ENCODE measurements around the gene RHO.

RHO gene

DNA sequence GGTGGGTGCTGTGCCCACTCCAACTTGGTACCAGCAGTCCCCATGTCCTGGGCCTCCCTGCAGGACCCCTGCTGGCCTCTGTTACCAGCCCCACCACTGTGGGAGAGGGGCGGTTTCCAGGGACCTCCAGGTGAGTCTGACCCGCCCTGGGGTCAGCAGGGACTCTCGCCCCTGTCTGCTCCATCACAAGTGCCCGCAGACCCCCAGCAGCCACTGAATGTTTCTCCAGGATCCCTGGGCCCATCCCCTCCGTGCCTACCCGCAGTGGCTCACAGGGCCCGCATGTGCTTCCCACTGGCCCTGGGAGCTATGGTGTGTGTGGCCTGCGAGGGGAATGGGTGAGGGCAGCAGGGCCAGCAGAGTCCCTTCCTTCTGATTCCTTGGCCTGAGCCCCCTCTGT, 9.9 kb upstream of the RHO start:
- no peak for DNase-seq (ENCODE audit: extremely low read depth in 1 of 2, low read depth in 1 of 2)

DNA sequence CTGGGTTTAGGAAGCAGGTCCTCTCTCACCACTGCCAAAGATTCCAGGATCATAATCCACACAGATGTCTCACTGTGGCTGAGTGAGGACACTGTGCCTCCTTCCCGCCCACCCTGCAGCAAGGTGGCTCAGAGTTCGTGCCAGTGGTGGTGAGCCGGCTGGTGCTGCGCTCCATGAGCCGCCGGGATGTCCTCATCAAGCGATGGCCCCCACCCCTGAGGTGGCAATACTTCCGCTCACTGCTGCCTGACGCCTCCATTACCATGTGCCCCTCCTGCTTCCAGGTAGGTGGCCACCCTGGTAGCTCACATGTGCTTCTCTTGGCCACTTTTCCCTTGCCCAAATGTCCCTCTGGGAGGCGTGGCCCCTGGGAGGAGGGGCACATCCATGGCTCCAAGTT, 9.0 kb upstream of the RHO start:
- no peak for DNase-seq (ENCODE audit: extremely low read depth in 1 of 2, low read depth in 1 of 2)

DNA sequence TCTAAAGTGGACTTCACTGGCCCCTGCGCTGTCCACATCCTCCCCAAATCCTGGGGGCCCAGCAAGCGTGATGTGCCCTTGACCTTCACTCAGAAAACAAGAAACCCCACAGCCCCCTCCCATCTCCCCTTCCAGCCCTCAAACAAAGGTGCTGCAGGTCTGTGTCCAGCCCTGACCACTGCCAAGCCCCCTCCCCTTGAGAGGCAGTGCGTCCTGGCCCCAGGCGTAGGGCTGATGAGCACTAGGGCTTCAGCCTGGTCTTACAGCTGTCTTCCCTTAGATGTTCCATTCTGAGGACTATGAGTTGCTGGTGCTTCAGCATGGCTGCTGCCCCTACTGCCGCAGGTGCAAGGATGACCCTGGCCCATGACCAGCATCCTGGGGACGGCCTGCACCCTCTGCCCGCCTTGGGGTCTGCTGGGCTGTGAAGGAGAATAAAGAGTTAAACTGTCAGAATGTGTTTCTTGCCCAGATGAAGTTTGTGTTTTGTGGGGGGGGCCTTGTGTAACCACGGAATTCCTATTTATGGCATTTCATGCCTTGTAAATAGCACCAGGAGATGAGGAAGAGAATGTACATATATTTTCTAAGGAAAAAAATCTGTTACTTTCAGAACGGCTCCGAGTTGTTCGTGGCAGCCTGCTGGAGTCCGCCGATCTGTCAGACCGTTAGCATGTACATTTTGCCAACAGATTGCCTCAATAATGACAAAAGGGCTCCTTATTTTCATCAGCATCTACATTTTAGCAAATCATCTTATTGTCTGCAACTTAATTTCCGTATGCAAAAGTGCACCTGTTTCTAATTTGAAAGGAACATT, 8.3 kb upstream of the RHO start:
- DNase-seq (ENCODE audit: extremely low read depth in 1 of 2, low read depth in 1 of 2) = no peak

DNA sequence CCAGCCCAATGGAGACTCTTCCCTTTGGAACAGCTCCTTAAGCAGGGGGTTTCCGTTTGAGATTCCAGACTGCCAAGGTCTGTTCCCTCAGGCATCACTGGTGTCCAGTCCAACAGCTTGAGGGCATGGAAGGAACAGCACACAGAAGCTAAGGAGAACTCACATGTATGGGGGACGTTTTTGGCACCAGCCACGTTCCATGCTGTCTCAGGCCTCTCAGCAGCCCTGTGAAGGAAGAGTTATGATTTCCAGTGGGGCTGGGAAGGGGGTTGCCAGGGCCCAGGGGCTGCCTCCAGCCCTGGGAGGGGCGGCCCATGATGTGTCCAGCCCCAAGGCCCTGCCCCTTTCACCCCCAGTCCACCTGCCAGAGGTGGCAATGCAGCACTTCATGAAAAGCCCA, 7.5 kb upstream of the RHO start:
- no peak for DNase-seq (ENCODE audit: extremely low read depth in 1 of 2, low read depth in 1 of 2)

DNA sequence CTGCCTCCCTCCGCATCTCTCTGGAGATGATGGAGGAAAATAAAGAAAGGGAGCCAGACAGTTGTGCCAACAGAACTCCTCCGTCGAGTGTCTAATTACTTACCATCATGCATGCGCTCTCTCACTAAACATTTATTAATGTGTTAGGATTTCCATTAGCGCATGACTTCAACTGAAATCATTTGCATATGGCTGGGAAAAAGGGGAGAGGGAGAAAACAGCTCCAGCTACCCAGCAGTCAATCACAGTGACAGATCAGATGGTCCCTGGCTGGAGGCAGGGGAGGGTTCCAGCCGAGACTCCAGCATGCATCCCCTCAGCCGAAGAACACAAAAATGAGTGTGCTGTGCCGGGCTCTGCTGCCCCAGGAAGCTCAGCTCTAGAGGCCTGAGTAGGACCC, 6.8 kb upstream of the RHO start:
- DNase-seq (ENCODE audit: extremely low read depth in 1 of 2, low read depth in 1 of 2) = no peak

DNA sequence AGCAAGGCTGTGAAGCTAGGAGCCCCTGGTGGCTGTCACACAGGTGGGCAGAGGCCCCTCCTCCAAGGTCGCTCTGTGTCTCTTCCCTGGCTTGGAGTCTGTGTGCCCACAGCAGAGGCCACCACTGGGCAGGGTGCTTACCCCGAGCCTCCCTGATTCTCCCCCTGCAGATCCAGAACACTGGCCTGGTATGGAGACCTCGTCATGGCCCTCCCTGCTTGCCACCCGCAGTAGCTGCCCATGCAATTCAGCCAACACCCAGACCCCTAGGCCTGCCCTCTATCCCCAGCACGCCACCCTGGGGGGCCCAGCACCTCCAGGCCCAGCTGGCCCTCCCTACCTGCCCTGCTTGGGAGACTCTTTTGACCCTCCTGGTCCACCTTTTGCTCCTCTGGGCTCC, 5.5 kb upstream of the RHO start:
- DNase-seq (ENCODE audit: extremely low read depth in 1 of 2, low read depth in 1 of 2) = no peak

DNA sequence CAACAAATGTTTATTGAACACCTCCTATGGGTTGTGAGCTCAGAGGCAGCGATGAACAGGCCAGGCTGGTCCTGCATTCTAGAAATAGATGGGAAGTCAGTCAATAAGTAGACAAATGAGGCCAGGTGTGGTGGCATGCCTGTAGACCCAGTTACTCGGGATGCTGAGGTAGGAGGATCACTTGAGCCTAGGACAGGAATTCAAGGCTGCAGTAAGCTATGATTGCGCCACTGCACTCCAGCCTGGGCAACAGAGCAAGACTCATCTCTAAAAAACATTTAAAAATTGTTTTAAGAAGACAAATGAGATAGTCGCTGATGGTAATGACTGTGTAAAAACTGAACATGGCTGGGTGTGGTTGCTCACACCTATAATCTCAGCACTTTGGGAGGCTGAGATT, 4.4 kb upstream of the RHO start:
- no peak for DNase-seq (ENCODE audit: extremely low read depth in 1 of 2, low read depth in 1 of 2)

DNA sequence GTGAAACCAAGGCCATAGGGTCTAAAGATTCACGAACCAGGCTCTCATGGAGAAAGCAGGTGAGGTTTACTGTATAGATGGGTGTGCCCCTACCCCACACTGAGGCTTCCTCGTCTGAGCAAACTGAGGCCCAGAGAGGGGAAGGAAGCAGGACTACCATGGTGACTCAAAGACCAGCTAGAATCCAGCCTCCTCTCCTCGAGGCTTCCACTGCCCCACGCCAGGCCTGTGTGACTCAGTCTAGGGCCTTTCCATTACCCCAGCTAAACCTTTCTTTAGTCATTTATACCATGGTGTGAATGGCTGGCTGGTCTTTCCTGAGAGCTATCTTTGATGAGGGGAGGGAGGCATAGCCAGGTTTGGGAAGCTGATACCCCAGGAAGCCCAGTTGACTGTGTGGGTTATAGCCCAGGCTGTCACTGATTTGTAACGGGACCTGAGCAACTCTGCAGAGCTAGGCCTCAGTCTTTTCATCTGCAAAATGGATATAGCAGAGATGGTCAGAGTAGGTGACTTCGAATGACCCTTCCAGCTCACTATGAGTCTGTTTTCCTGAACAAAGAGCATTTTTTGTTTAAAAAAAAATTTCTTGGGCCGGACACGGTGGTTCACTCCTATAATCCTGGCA, 3.0 kb upstream of the RHO start:
- peak in 1 of 2 donors; percentile 10 for DNase-seq (ENCODE audit: extremely low read depth in 1 of 2, low read depth in 1 of 2)

DNA sequence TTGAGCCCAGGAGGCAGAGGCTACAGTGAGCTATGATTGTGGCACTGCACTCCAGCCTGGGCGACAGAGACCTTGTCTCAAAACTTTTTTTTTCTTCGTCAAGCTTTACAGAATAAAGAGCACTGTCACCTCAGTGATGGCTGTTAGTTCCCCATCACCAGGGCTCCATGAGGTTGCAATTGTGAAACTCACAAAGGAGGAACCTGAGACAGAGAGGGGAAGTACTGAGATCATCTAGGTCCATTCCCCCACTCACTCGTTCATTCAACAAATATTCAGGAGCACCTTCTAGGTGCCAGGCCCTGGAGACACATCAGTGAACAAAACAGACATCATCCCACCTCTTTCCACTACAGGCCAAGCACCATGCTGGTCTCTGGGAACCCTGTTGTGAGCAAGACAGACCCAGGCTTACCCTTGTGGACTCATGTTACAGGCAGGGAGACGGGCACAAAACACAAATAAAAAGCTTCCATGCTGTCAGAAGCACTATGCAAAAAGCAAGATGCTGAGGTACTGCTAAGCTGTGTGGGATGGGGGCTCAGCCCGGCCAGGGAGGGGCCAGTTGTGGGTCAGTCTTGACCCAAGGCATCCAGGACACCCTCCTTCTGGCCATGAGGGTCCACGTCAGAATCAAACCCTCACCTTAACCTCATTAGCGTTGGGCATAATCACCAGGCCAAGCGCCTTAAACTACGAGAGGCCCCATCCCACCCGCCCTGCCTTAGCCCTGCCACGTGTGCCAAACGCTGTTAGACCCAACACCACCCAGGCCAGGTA, 2.1 kb upstream of the RHO start:
- DNase-seq (ENCODE audit: extremely low read depth in 1 of 2, low read depth in 1 of 2) = no peak

DNA sequence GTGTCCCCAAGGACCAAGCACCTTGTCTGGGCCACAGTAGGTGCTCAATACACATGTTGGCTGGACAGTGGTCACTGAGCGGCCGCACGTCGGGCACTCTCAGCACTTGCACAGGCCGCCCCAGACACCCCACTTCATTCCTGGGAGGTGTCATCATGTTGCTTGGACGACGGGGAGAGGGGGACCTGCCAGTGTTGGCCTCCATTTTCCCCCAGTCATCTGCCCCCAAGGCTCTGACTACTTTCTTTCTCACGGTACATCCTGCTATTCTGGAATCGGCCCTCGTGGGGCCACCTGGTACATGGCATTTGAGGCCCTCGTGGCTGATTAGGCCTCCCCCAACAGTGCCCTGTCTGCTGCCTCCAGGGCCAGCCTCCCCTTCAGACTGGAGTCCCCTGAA, 1.2 kb upstream of the RHO start:
- DNase-seq (ENCODE audit: extremely low read depth in 1 of 2, low read depth in 1 of 2) = no peak

DNA sequence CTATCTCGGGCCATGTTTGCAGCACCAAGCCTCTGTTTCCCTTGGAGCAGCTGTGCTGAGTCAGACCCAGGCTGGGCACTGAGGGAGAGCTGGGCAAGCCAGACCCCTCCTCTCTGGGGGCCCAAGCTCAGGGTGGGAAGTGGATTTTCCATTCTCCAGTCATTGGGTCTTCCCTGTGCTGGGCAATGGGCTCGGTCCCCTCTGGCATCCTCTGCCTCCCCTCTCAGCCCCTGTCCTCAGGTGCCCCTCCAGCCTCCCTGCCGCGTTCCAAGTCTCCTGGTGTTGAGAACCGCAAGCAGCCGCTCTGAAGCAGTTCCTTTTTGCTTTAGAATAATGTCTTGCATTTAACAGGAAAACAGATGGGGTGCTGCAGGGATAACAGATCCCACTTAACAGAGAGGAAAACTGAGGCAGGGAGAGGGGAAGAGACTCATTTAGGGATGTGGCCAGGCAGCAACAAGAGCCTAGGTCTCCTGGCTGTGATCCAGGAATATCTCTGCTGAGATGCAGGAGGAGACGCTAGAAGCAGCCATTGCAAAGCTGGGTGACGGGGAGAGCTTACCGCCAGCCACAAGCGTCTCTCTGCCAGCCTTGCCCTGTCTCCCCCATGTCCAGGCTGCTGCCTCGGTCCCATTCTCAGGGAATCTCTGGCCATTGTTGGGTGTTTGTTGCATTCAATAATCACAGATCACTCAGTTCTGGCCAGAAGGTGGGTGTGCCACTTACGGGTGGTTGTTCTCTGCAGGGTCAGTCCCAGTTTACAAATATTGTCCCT, 1.2 kb downstream of the RHO start:
- no peak for DNase-seq (ENCODE audit: extremely low read depth in 1 of 2, low read depth in 1 of 2)

DNA sequence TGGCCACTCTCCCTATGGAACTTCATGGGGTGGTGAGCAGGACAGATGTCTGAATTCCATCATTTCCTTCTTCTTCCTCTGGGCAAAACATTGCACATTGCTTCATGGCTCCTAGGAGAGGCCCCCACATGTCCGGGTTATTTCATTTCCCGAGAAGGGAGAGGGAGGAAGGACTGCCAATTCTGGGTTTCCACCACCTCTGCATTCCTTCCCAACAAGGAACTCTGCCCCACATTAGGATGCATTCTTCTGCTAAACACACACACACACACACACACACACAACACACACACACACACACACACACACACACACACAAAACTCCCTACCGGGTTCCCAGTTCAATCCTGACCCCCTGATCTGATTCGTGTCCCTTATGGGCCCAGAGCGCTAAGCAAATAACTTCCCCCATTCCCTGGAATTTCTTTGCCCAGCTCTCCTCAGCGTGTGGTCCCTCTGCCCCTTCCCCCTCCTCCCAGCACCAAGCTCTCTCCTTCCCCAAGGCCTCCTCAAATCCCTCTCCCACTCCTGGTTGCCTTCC, 1.9 kb downstream of the RHO start:
- DNase-seq (ENCODE audit: extremely low read depth in 1 of 2, low read depth in 1 of 2) = no peak

DNA sequence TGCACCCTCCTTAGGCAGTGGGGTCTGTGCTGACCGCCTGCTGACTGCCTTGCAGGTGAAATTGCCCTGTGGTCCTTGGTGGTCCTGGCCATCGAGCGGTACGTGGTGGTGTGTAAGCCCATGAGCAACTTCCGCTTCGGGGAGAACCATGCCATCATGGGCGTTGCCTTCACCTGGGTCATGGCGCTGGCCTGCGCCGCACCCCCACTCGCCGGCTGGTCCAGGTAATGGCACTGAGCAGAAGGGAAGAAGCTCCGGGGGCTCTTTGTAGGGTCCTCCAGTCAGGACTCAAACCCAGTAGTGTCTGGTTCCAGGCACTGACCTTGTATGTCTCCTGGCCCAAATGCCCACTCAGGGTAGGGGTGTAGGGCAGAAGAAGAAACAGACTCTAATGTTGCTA, 2.4 kb downstream of the RHO start:
- DNase-seq (ENCODE audit: extremely low read depth in 1 of 2, low read depth in 1 of 2) = no peak

DNA sequence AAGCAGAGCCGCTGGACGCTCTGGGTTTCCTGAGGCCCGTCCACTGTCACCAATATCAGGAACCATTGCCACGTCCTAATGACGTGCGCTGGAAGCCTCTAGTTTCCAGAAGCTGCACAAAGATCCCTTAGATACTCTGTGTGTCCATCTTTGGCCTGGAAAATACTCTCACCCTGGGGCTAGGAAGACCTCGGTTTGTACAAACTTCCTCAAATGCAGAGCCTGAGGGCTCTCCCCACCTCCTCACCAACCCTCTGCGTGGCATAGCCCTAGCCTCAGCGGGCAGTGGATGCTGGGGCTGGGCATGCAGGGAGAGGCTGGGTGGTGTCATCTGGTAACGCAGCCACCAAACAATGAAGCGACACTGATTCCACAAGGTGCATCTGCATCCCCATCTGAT, 3.3 kb downstream of the RHO start:
- no peak for DNase-seq (ENCODE audit: extremely low read depth in 1 of 2, low read depth in 1 of 2)

DNA sequence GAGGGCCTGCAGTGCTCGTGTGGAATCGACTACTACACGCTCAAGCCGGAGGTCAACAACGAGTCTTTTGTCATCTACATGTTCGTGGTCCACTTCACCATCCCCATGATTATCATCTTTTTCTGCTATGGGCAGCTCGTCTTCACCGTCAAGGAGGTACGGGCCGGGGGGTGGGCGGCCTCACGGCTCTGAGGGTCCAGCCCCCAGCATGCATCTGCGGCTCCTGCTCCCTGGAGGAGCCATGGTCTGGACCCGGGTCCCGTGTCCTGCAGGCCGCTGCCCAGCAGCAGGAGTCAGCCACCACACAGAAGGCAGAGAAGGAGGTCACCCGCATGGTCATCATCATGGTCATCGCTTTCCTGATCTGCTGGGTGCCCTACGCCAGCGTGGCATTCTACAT, 3.8 kb downstream of the RHO start:
- DNase-seq (ENCODE audit: extremely low read depth in 1 of 2, low read depth in 1 of 2) = no peak

DNA sequence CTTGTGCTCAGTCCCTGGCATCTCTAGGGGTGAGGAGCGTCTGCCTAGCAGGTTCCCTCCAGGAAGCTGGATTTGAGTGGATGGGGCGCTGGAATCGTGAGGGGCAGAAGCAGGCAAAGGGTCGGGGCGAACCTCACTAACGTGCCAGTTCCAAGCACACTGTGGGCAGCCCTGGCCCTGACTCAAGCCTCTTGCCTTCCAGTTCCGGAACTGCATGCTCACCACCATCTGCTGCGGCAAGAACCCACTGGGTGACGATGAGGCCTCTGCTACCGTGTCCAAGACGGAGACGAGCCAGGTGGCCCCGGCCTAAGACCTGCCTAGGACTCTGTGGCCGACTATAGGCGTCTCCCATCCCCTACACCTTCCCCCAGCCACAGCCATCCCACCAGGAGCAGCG, 5.0 kb downstream of the RHO start:
- DNase-seq (ENCODE audit: extremely low read depth in 1 of 2, low read depth in 1 of 2) = no peak

DNA sequence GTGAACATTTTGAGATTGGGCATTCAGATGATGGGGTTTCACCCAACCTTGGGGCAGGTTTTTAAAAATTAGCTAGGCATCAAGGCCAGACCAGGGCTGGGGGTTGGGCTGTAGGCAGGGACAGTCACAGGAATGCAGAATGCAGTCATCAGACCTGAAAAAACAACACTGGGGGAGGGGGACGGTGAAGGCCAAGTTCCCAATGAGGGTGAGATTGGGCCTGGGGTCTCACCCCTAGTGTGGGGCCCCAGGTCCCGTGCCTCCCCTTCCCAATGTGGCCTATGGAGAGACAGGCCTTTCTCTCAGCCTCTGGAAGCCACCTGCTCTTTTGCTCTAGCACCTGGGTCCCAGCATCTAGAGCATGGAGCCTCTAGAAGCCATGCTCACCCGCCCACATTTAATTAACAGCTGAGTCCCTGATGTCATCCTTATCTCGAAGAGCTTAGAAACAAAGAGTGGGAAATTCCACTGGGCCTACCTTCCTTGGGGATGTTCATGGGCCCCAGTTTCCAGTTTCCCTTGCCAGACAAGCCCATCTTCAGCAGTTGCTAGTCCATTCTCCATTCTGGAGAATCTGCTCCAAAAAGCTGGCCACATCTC, 6.1 kb downstream of the RHO start:
- DNase-seq (ENCODE audit: extremely low read depth in 1 of 2, low read depth in 1 of 2) = no peak

DNA sequence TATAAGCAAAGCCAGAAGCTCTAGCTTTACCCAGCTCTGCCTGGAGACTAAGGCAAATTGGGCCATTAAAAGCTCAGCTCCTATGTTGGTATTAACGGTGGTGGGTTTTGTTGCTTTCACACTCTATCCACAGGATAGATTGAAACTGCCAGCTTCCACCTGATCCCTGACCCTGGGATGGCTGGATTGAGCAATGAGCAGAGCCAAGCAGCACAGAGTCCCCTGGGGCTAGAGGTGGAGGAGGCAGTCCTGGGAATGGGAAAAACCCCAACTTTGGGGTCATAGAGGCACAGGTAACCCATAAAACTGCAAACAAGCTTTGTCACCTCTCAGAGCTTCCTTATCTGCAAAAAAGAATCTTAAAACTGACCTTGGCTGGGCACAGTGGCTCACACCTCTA, 6.6 kb downstream of the RHO start:
- DNase-seq (ENCODE audit: extremely low read depth in 1 of 2, low read depth in 1 of 2) = no peak

DNA sequence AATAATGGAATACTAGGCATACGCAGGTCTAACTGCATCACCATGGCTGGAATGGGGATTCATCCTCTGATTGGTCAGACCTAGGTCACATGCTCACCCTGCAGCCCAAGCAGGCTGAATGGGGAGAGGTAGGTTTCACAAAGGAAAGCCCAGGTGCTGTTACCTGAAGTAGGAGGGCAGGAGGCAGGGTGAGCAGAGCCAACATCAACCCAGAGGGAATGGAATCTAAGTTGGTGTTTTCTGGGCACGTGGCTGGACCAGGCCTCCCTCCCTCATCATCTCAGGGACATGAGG, 7.9 kb downstream of the RHO start:
- DNase-seq (ENCODE audit: extremely low read depth in 1 of 2, low read depth in 1 of 2) = no peak

DNA sequence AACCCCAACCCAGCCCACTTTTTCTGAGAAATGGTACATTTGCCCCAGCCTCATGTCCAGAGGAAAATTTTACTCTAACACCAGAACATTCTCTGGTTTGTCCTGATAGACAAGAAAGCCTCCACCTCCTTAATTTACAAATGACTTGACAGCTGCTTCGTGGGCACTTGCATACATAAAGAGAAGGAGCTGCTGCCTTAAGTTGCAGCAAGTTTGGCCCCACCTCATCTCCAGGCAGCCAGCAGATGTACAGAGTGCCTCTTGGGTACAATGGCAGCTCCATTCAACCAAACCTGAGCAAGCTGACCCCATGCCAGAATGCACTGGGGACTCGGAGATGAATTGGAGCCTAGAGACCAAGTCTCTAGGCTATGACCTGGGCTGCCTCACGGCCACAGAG, 8.4 kb downstream of the RHO start:
- no peak for DNase-seq (ENCODE audit: extremely low read depth in 1 of 2, low read depth in 1 of 2)

DNA sequence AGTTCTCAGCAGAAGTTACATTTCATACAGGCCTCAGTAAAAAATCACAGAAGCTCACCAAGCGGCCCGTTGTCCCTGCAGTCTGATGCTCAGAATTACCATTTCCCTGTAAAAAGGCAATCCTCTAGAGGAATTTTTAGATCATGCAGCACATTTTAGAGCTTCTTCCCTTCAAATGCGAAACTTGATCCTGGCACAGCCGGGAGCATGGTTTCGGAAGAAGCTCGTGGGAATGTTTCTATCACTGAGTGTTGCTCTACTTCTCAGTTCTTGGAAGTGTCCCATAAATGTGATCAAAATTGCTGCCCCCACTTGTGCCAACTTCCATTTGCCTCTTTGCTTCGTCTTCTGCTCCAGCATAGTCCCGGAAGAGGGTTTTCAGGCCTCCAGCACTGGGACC, 10.8 kb downstream of the RHO start:
- DNase-seq (ENCODE audit: extremely low read depth in 1 of 2, low read depth in 1 of 2) = no peak

Data from stimulated activated CD8-positive, alpha-beta memory T cell treated with anti-CD3 and anti-CD28 coated beads, Interleukin-7, amount 100 ng/mL, for 48 hours (primary cell).